Measurements from ENCODE around the gene DGKQ. TPM values are rescaled to one million over a fixed set of nuclear protein-coding genes. Genes with fewer than 3 reads are reported as not detected.

Gene DGKQ
- total RNA-seq, 1 experiment from 2014 or later = 15.9 TPM

GRCh38 chr4:912548-913279 is 60.7 kb downstream of the DGKQ start:
- ChIA-PET CTCF (no interaction called here), POLR2A (no interaction called here)
- H3K27ac Mint-ChIP-seq (ENCODE audit: low read depth, unreplicated experiment) = no peak overlapping the region
- intact Hi-C loops (cut with micrococcal nuclease) = no loop called here
- no peak for DNase-seq (ENCODE audit: unreplicated experiment)
- no peak for TF ChIP-seq CTCF (IDR thresholded peaks at IDR 0.05; ENCODE audit: unreplicated experiment)
- no peaks in the 10 kb centered on the region for H3K9me3 Mint-ChIP-seq (ENCODE audit: unreplicated experiment)
- no peaks in the 10 kb centered on the region for H3K4me1 Mint-ChIP-seq (ENCODE audit: insufficient read depth, unreplicated experiment)
- no peaks in the 10 kb centered on the region for H3K27me3 Mint-ChIP-seq (ENCODE audit: insufficient read depth, unreplicated experiment)
- peaks cover 10% of the 10 kb centered on the region for H3K36me3 Mint-ChIP-seq (ENCODE audit: insufficient read depth, unreplicated experiment)
- no peak overlapping the region for H3K4me3 Mint-ChIP-seq (ENCODE audit: unreplicated experiment)
- BruUV-seq (replicated peaks) = no TSS peak

- ChIA-PET CTCF (no interaction called here), POLR2A (interaction anchor here (1.0 kb wide), 1 partner anchor 20 kb away, joined by 4 read pairs; the partner anchor contains the start of genes GAK and TMEM175)
- intact Hi-C loops (cut with micrococcal nuclease) = no loop called here
- H3K4me1 Mint-ChIP-seq (ENCODE audit: insufficient read depth, unreplicated experiment) = no peaks in the 10 kb centered on the region
- no peak for TF ChIP-seq CTCF (IDR thresholded peaks at IDR 0.05; ENCODE audit: unreplicated experiment)
- no peaks in the 10 kb centered on the region for H3K27me3 Mint-ChIP-seq (ENCODE audit: insufficient read depth, unreplicated experiment)
- H3K4me3 Mint-ChIP-seq (ENCODE audit: unreplicated experiment) = no peak overlapping the region
- no peak for DNase-seq (ENCODE audit: unreplicated experiment)
- no TSS peak for BruUV-seq (replicated peaks)
- H3K27ac Mint-ChIP-seq (ENCODE audit: low read depth, unreplicated experiment) = no peak overlapping the region
- H3K9me3 Mint-ChIP-seq (ENCODE audit: unreplicated experiment) = no peaks in the 10 kb centered on the region
- peaks cover 13% of the 10 kb centered on the region for H3K36me3 Mint-ChIP-seq (ENCODE audit: insufficient read depth, unreplicated experiment)
Measured at GRCh38 chr4:911871-912490, 61.4 kb downstream of the DGKQ start.

GRCh38 chr4:911221-911751 is 62.1 kb downstream of the DGKQ start:
- BruUV-seq (replicated peaks) = no TSS peak
- peaks cover 13% of the 10 kb centered on the region for H3K36me3 Mint-ChIP-seq (ENCODE audit: insufficient read depth, unreplicated experiment)
- TF ChIP-seq CTCF (IDR thresholded peaks at IDR 0.05; ENCODE audit: unreplicated experiment) = no peak
- H3K27ac Mint-ChIP-seq (ENCODE audit: low read depth, unreplicated experiment) = no peak overlapping the region
- no peaks in the 10 kb centered on the region for H3K27me3 Mint-ChIP-seq (ENCODE audit: insufficient read depth, unreplicated experiment)
- intact Hi-C loops (cut with micrococcal nuclease) = no loop called here
- H3K4me1 Mint-ChIP-seq (ENCODE audit: insufficient read depth, unreplicated experiment) = no peaks in the 10 kb centered on the region
- ChIA-PET CTCF (no interaction called here), POLR2A (interaction anchor here (1.0 to 1.1 kb wide), 2 partner anchors 9 to 21 kb away, joined by 3 to 4 read pairs; partner anchors contain the start of genes GAK and TMEM175)
- no peak overlapping the region for H3K4me3 Mint-ChIP-seq (ENCODE audit: unreplicated experiment)
- no peaks in the 10 kb centered on the region for H3K9me3 Mint-ChIP-seq (ENCODE audit: unreplicated experiment)
- no peak for DNase-seq (ENCODE audit: unreplicated experiment)

- no peaks in the 10 kb centered on the region for H3K4me1 Mint-ChIP-seq (ENCODE audit: insufficient read depth, unreplicated experiment)
- no peaks in the 10 kb centered on the region for H3K27me3 Mint-ChIP-seq (ENCODE audit: insufficient read depth, unreplicated experiment)
- no peak overlapping the region for H3K4me3 Mint-ChIP-seq (ENCODE audit: unreplicated experiment)
- ChIA-PET CTCF (interaction anchor here (0.6 kb wide), 1 partner anchor 221 kb away, joined by 5 read pairs; no protein-coding TSS in a partner anchor), POLR2A (interaction anchor here (1.1 kb wide), 1 partner anchor 9 kb away, joined by 3 read pairs; no protein-coding TSS in a partner anchor)
- H3K9me3 Mint-ChIP-seq (ENCODE audit: unreplicated experiment) = no peaks in the 10 kb centered on the region
- intact Hi-C loops (cut with micrococcal nuclease) = no loop called here
- TF ChIP-seq CTCF (IDR thresholded peaks at IDR 0.05; ENCODE audit: unreplicated experiment) = no peak
- no peak for DNase-seq (ENCODE audit: unreplicated experiment)
- H3K27ac Mint-ChIP-seq (ENCODE audit: low read depth, unreplicated experiment) = no peak overlapping the region
- peaks cover 18% of the 10 kb centered on the region for H3K36me3 Mint-ChIP-seq (ENCODE audit: insufficient read depth, unreplicated experiment)
- no TSS peak for BruUV-seq (replicated peaks)
Measured at GRCh38 chr4:910366-911091, 62.8 kb downstream of the DGKQ start.
